Esophagus squamous epithelium (tissue), 5 donors: ENCODE data around the gene AHI1. TPM values are rescaled to one million over a fixed set of nuclear protein-coding genes. Genes with fewer than 3 reads are reported as not detected.
"Not testable (repeated sequence)": the region's sequence is repeated elsewhere in the genome, so short reads cannot be mapped to it uniquely, and the experiment has no call there.

ENCODE experiments used
- DNase-seq: peaks from one replicate; lab custom pipeline; 2025; lab: John Stamatoyannopoulos, UW
- H3K27ac ChIP-seq, 4 donors: fragments of 200-600 bp; sonication (generic); one replicate each; pipeline ENCODE4 v1.5.1; 2016 to 2019; ENCODE audit warnings: mild to moderate bottlenecking in 1 of 4
- H3K27me3 ChIP-seq, 4 donors: fragments of 200-600 bp; sonication (generic); 1 replicate in 3 of 4; 2 replicates in 1 of 4; pipeline versions ENCODE4 v1.5.1 to v1.6.0; 2017 to 2021; ENCODE audit warnings: antibody characterized with exemption in 1 of 4
- H3K36me3 ChIP-seq, 3 donors: fragments of 200-600 bp; sonication (generic); one replicate each; pipeline ENCODE4 v1.5.1; 2016 to 2019
- H3K4me1 ChIP-seq, 3 donors: fragments of 200-600 bp; sonication (generic); one replicate each; pipeline ENCODE4 v1.5.1; 2017 to 2019
- H3K4me3 ChIP-seq, 4 donors: fragments of 200-600 bp; sonication (generic); 1 replicate in 3 of 4; 2 replicates in 1 of 4; pipeline ENCODE4 v1.5.1; 2016 to 2019; ENCODE audit warnings: mild to moderate bottlenecking in 2 of 4, moderate library complexity in 1 of 4
- H3K9me3 ChIP-seq, 3 donors: fragments of 200-600 bp; sonication (generic); one replicate each; pipeline ENCODE4 v1.5.1; 2016 to 2019
- POLR2A ChIP-seq, 4 donors: fragments of 450-650 bp; IDR thresholded peaks; one replicate each; pipeline ENCODE4 v1.6.1; 2017; ENCODE audit warnings: antibody characterized with exemption in 4 of 4, mild to moderate bottlenecking in 4 of 4, moderate library complexity in 3 of 4
- WGBS, 2 donors: methylation state at CpG; one replicate each; pipeline ENCODE4 v1.1.5; 2018; 5-methylcytosine and 5-hydroxymethylcytosine counted together
- intact Hi-C: fragments of 100-400 bp; cut with DNase I; formaldehyde crosslinking; loops from one replicate; pipeline ENCODE4 v1.15.0; 2022
- total RNA-seq, 4 donors: library from RNA; depleted of rRNA; stranded (reverse); fragments of >200 nt; gene quantifications; one replicate each; pipeline ENCODE4 v1.1.0, GENCODE V29; 2016
- TF ChIP-seq, protein P1 (sequence below), 6 experiments: fragments of 450-650 bp in 4 of 6; fragments of 200-600 bp in 2 of 6; sonication (generic) in 2 of 6; IDR thresholded peaks; one replicate each; pipeline ENCODE4 v1.5.1; 2016 to 2019; ENCODE audit warnings: antibody characterized with exemption in 6 of 6, mild to moderate bottlenecking in 4 of 6, moderate library complexity in 4 of 6
- donor health status: DM: yes; HTN: yes; CAD: no.

AHI1 gene
- total RNA-seq, 4 donors from 2014 or later: 4.5 to 24.2 (median 7.6) TPM

DNA sequence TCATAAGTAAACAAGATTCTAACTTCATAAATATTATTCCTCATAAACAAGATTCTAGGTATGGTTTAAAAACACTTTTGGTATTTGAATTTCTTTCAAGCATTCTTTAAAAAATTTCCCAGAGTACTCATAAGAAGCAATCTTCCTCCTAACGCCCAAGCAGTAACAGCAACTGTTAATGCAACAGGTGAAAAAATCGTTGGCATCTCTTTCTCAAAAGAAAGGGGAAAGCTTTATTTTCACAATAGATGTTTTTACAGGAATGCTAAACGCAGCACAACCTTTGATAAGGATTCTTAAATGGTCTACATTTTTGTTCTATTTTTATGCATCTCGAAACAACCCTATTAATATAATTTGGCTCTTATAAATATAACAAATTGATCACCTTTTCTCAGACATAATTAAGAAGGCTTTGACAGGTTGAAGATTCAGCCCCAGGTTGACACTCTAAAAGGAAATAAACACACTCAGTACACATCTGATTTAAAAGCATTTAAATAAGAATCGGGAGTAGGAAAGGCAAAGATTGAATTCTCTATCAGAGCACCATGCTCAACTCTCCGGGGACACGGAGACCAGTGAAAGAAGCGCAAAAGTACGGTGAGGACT is 634 bp downstream of the AHI1 start:
- Histone ChIP-seq H3K27ac (peak overlapping the region; percentile 93 to 97 (median 96)), H3K36me3 (peaks cover 0 to 11% (median 3%) of the 10 kb centered on the region in 3 donors), H3K4me3 (peak overlapping the region; percentile 66 to 96 (median 79)), H3K27me3 (no peaks in the 10 kb centered on the region), H3K9me3 (no peaks in the 10 kb centered on the region), H3K4me1 (peaks cover 0 to 24% (median 10%) of the 10 kb centered on the region in 3 donors)
- intact Hi-C loops: no loop called here
- WGBS, 2 donors: 0 to 2% methylated on average over 9 of the region's 9 CpGs
- DNase-seq: no peak
- TF ChIP-seq POLR2A (IDR thresholded peaks at IDR 0.05): no peak
- TF ChIP-seq, protein P1, sequence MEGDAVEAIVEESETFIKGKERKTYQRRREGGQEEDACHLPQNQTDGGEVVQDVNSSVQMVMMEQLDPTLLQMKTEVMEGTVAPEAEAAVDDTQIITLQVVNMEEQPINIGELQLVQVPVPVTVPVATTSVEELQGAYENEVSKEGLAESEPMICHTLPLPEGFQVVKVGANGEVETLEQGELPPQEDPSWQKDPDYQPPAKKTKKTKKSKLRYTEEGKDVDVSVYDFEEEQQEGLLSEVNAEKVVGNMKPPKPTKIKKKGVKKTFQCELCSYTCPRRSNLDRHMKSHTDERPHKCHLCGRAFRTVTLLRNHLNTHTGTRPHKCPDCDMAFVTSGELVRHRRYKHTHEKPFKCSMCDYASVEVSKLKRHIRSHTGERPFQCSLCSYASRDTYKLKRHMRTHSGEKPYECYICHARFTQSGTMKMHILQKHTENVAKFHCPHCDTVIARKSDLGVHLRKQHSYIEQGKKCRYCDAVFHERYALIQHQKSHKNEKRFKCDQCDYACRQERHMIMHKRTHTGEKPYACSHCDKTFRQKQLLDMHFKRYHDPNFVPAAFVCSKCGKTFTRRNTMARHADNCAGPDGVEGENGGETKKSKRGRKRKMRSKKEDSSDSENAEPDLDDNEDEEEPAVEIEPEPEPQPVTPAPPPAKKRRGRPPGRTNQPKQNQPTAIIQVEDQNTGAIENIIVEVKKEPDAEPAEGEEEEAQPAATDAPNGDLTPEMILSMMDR (IDR thresholded peaks at IDR 0.05): no peak

DNA sequence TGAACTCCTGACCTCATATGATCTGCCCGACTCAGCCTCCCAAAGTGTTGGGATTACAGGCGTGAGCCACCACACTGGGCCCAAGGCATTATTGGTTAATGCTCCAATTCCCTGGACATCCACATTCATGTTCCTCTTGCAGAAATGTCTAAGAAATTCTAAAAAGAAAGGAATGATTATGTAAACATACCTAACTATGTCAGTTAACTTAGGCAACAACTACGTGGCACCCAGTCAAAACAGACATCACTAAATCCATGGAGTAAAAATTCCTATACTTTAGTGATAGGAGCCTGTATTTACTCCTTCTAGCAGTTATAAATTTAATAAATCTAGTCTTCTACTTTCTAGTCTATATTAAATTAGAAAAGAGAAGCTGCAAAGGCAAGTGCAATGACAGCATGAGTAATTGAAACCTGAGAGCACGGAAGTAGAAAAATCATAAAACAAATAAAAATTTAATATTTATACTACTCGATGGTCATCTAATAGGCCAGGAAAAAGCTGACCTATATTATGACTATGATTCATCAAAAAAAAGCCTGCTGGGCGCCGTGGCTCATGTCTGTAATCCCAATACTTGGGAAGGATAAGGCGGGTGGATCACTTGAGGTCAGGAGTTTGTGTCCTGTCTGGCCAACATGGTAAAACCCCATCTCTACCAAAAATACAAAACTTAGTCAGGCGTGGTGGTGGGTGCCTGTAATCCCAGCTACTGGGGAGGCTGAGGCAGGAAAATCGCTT is 4.2 kb downstream of the AHI1 start:
- no peak for DNase-seq
- TF ChIP-seq POLR2A (IDR thresholded peaks at IDR 0.05): no peak
- TF ChIP-seq, protein P1 (IDR thresholded peaks at IDR 0.05): no peak
- peaks cover 0 to 45% (median 3%) of the 10 kb centered on the region in 3 donors for H3K36me3 ChIP-seq
- WGBS, 2 donors: 95 to 97% methylated on average over 10 of the region's 10 CpGs
- peaks cover 0 to 14% (median 6%) of the 10 kb centered on the region in 3 donors for H3K4me1 ChIP-seq
- H3K27me3 ChIP-seq: no peaks in the 10 kb centered on the region
- no peaks in the 10 kb centered on the region for H3K9me3 ChIP-seq
- no peak overlapping the region for H3K4me3 ChIP-seq
- no peak overlapping the region for H3K27ac ChIP-seq
- intact Hi-C loops: no loop called here

DNA sequence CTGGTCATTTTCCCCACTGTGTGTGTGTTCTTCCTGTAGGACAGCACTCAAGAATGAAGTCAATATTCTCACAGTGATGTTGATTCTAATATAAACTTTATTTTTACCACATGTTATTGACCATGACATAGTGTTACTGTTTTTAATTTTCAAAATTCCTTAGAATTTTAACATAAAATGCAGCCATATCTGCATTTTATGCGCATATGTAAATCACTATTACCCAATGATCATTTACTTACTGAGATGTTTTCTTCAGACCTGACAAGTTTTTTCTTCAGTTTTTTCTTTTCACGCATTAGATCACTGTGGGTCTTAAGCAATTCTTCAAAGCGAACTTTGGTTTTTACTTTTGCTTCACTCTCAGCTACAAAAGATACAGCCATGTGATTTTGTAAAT is 7.2 kb downstream of the AHI1 start:
- H3K27me3 ChIP-seq: no peaks in the 10 kb centered on the region
- no peak for DNase-seq
- intact Hi-C loops: no loop called here
- H3K4me1 ChIP-seq: no peaks in the 10 kb centered on the region
- peaks cover 0 to 67% (median 3%) of the 10 kb centered on the region in 3 donors for H3K36me3 ChIP-seq
- no peaks in the 10 kb centered on the region for H3K9me3 ChIP-seq
- TF ChIP-seq, protein P1 (IDR thresholded peaks at IDR 0.05): no peak
- no peak for TF ChIP-seq POLR2A (IDR thresholded peaks at IDR 0.05)
- WGBS, 2 donors: 89 to 98% methylated on average over 3 of the region's 3 CpGs
- H3K27ac ChIP-seq: no peak overlapping the region
- no peak overlapping the region for H3K4me3 ChIP-seq

DNA sequence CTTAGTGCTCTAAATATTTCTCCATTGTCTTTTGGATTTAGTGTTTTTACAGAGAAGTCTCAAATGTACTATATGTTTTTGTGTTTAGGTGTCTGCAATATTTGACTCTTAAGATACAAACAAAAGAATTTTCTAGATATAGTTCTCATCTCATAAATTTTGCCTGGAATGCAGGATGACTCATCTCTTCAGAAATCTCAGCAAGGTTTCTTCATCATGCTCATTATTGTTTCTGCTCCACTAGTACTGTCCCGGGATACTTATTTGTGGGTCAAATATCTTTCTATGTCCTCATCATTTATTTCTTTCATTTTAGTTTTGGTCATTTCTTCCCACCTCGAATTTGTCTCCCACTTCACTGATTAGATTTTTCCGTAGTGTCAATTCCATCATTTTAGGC is 9.5 kb downstream of the AHI1 start:
- TF ChIP-seq POLR2A (IDR thresholded peaks at IDR 0.05): no peak
- TF ChIP-seq, protein P1 (IDR thresholded peaks at IDR 0.05): no peak
- H3K27ac ChIP-seq: no peak overlapping the region
- peaks cover 0 to 84% (median 6%) of the 10 kb centered on the region in 3 donors for H3K36me3 ChIP-seq
- intact Hi-C loops: no loop called here
- 87 to 90% methylated on average over 3 of the region's 3 CpGs for WGBS, 2 donors
- H3K9me3 ChIP-seq: peaks cover 0 to 14% (median 13%) of the 10 kb centered on the region in 3 donors
- H3K4me1 ChIP-seq: no peaks in the 10 kb centered on the region
- DNase-seq: no peak
- no peaks in the 10 kb centered on the region for H3K27me3 ChIP-seq
- H3K4me3 ChIP-seq: no peak overlapping the region

DNA sequence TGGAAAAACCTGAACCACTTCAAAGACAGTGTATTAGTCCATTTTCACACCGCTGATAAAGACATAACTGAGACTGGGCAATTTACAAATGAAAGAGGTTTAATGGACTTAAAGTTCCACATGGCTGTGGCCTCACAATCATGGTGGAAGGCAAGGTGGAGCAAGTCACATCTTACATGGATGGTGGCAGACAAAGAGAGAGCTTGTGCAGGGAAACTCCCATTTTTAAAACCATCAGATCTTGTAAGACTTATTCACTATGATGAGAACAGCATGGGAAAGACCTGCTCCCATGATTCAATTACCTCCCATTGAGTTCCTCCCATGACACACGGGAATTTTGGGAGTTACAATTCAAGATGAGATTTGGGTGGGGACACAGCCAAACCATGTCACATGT is 13.6 kb downstream of the AHI1 start:
- intact Hi-C loops, H3K27me3 ChIP-seq, H3K4me1 ChIP-seq, H3K27ac ChIP-seq, DNase-seq, H3K4me3 ChIP-seq: not testable (repeated sequence)
- 92 to 97% methylated on average over 2 of the region's 2 CpGs for WGBS, 2 donors
- Histone ChIP-seq H3K9me3 (peaks cover 0 to 55% (median 35%) of the 10 kb centered on the region in 3 donors), H3K36me3 (peaks cover 6 to 86% (median 6%) of the 10 kb centered on the region in 3 donors)
